ENCODE results near the gene QRFP. TPM values are rescaled to one million over a fixed set of nuclear protein-coding genes. Genes with fewer than 3 reads are reported as not detected.

The QRFP gene
- total RNA-seq, 2 donors from 2014 or later = not detected

- no peaks in the 10 kb centered on the region for H3K9me3 ChIP-seq
- no peak overlapping the region for H3K4me3 ChIP-seq
- H3K36me3 ChIP-seq = no peaks in the 10 kb centered on the region
- TF ChIP-seq, protein P1, sequence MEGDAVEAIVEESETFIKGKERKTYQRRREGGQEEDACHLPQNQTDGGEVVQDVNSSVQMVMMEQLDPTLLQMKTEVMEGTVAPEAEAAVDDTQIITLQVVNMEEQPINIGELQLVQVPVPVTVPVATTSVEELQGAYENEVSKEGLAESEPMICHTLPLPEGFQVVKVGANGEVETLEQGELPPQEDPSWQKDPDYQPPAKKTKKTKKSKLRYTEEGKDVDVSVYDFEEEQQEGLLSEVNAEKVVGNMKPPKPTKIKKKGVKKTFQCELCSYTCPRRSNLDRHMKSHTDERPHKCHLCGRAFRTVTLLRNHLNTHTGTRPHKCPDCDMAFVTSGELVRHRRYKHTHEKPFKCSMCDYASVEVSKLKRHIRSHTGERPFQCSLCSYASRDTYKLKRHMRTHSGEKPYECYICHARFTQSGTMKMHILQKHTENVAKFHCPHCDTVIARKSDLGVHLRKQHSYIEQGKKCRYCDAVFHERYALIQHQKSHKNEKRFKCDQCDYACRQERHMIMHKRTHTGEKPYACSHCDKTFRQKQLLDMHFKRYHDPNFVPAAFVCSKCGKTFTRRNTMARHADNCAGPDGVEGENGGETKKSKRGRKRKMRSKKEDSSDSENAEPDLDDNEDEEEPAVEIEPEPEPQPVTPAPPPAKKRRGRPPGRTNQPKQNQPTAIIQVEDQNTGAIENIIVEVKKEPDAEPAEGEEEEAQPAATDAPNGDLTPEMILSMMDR (IDR thresholded peaks at IDR 0.05) = no peak
- no peak for ATAC-seq (ENCODE audit: insufficient number of reproducible peaks, low FRiP score, low read depth)
- peaks cover 8% of the 10 kb centered on the region for H3K27me3 ChIP-seq (replicated peaks; ENCODE audit: insufficient read depth)
- DNase-seq (ENCODE audit: low spot score) = no peak
- no peak overlapping the region for H3K27ac ChIP-seq
- peaks cover 16 to 31% of the 10 kb centered on the region in 2 donors for H3K4me1 ChIP-seq (ENCODE audit: control insufficient read depth in 1 of 2, low read depth in 2 of 2)
These were observed 46.1 kb upstream of the QRFP start for GRCh38 chr9:130942679-130943078.

DNA sequence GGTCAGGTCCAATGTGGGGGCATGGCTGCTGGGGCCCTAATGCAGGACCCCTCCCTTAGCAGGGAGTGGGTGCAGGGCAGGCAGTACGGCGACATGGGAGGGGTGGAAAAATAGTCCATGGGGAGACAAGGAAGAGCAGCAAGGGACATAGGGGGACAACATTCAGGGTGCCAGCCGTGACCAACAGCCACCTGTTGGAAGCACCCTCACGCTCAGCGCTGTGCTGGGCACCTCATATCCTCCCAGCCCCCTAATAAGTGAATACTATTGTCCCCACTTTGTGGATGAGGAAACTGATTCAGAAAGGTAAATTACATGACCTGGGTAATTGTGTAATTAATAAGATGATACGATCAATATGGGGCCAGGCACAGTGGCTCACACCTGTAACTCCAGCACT is 45.5 kb upstream of the QRFP start:
- H3K36me3 ChIP-seq = no peaks in the 10 kb centered on the region
- H3K4me3 ChIP-seq = no peak overlapping the region
- H3K9me3 ChIP-seq = no peaks in the 10 kb centered on the region
- H3K4me1 ChIP-seq (ENCODE audit: control insufficient read depth in 1 of 2, low read depth in 2 of 2) = peaks cover 16 to 31% of the 10 kb centered on the region in 2 donors
- TF ChIP-seq, protein P1 (IDR thresholded peaks at IDR 0.05) = no peak
- ATAC-seq (ENCODE audit: insufficient number of reproducible peaks, low FRiP score, low read depth) (no peak), DNase-seq (ENCODE audit: low spot score) (no peak)
- peak overlapping the region in 1 of 2 donors; percentile 19 for H3K27ac ChIP-seq
- H3K27me3 ChIP-seq (replicated peaks; ENCODE audit: insufficient read depth) = peaks cover 13% of the 10 kb centered on the region

DNA sequence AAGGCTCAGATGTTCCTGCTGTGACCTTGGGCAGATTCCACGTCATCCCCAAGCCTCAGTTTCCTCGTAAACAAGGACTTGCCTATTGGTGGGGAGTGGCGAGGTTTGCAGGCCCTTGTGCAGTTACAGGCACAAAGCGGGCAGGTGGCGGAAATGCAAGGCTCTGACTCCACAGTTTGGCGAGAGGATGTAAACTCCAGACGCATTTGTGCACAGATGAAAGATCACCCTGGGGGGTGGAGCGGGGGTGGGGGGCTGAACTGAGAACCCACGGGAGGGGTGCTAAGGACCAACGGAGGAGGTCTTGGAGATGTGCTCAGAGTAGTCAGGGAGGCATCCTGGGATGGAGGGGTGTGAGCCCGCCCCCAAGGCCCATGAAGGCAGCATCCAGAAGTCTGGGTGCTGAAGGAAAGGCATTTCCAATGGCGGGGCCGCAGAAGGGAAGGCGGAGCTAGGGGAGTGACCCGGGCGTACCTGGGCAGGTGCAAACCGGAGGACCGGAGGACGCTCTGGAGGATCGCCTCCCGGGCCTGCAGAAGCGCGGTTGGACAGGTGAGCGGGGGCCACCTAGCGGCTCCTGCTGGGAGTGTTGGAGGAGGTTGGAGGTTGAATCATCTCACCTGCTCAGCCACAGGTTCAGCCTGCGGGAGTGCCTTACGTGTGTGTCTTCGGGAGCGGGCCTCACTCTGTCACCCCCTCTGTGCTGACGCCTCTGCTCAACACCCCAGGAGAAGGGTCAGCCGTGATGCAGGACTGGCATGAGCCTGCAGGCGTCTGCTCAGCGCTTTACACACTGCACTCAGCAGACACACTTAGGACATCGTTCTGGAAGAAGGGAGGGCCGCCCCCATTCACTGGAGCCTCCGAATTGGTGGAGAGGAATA is 44.3 kb upstream of the QRFP start:
- H3K36me3 ChIP-seq = no peaks in the 10 kb centered on the region
- TF ChIP-seq, protein P1 (IDR thresholded peaks at IDR 0.05) = peak; percentile 87
- H3K27ac ChIP-seq = no peak overlapping the region
- DNase-seq (ENCODE audit: low spot score) = no peak
- H3K27me3 ChIP-seq (replicated peaks; ENCODE audit: insufficient read depth) = peaks cover 13% of the 10 kb centered on the region
- H3K9me3 ChIP-seq = no peaks in the 10 kb centered on the region
- no peak for ATAC-seq (ENCODE audit: insufficient number of reproducible peaks, low FRiP score, low read depth)
- peaks cover 16 to 40% of the 10 kb centered on the region in 2 donors for H3K4me1 ChIP-seq (ENCODE audit: control insufficient read depth in 1 of 2, low read depth in 2 of 2)
- H3K4me3 ChIP-seq = no peak overlapping the region

GRCh38 chr9:130940027-130940549 is 43.5 kb upstream of the QRFP start:
- Histone ChIP-seq H3K9me3 (no peaks in the 10 kb centered on the region), H3K27me3 (replicated peaks; ENCODE audit: insufficient read depth) (peaks cover 13% of the 10 kb centered on the region), H3K4me1 (ENCODE audit: control insufficient read depth in 1 of 2, low read depth in 2 of 2) (peaks cover 16 to 40% of the 10 kb centered on the region in 2 donors), H3K27ac (no peak overlapping the region), H3K4me3 (peak overlapping the region; percentile 71), H3K36me3 (no peaks in the 10 kb centered on the region)
- TF ChIP-seq, protein P1 (IDR thresholded peaks at IDR 0.05) = no peak
- no peak for DNase-seq (ENCODE audit: low spot score)
- ATAC-seq (ENCODE audit: insufficient number of reproducible peaks, low FRiP score, low read depth) = no peak

GRCh38 chr9:130939405-130940026 is 42.9 kb upstream of the QRFP start:
- DNase-seq (ENCODE audit: low spot score) (no peak), ATAC-seq (ENCODE audit: insufficient number of reproducible peaks, low FRiP score, low read depth) (no peak)
- no peaks in the 10 kb centered on the region for H3K36me3 ChIP-seq
- TF ChIP-seq, protein P1 (IDR thresholded peaks at IDR 0.05) = peak; percentile 6
- H3K27me3 ChIP-seq (replicated peaks; ENCODE audit: insufficient read depth) = peaks cover 13% of the 10 kb centered on the region
- no peak overlapping the region for H3K27ac ChIP-seq
- peak overlapping the region; percentile 71 for H3K4me3 ChIP-seq
- peaks cover 16 to 40% of the 10 kb centered on the region in 2 donors for H3K4me1 ChIP-seq (ENCODE audit: control insufficient read depth in 1 of 2, low read depth in 2 of 2)
- no peaks in the 10 kb centered on the region for H3K9me3 ChIP-seq
